ENCODE results near the gene PLPPR4. TPM values are rescaled to one million over a fixed set of nuclear protein-coding genes. Genes with fewer than 3 reads are reported as not detected.

PLPPR4 gene
- polyA plus RNA-seq, 1 donor (not counting 4 experiments of a cell fraction or from before 2014, with no cell fraction given) = not detected

- dilution Hi-C loops (cut with MboI; ENCODE audit: extremely low pct_ligation_motif_present, low sequenced_read_pairs) = no loop called here
- Histone ChIP-seq H3K27me3 (ENCODE audit: control insufficient read depth, extremely low read depth, insufficient read depth, low read length) (no peaks in the 10 kb centered on the region), H2AFZ (ENCODE audit: control insufficient read depth, low read length) (no peak overlapping the region), H3K9ac (ENCODE audit: control insufficient read depth, extremely low read depth, insufficient read depth, low read length) (no peak overlapping the region), H3K27ac (ENCODE audit: control insufficient read depth, insufficient read depth, low read length) (no peak overlapping the region), H3K79me2 (ENCODE audit: control insufficient read depth, insufficient read depth, low read length) (no peaks in the 10 kb centered on the region), H3K4me1 (ENCODE audit: control insufficient read depth, extremely low read depth, insufficient read depth, low read length) (no peaks in the 10 kb centered on the region), H3K36me3 (ENCODE audit: control insufficient read depth in 2 of 2, extremely low read depth in 1 of 2, insufficient read depth in 2 of 2, low read length in 2 of 2) (no peaks in the 10 kb centered on the region), H3K4me3 (ENCODE audit: control insufficient read depth in 2 of 3, extremely low read depth in 1 of 3, insufficient read depth in 2 of 3, low read depth in 1 of 3, low read length in 3 of 3) (no peak overlapping the region), H3K9me3 (ENCODE audit: control insufficient read depth, low read depth, low read length) (no peaks in the 10 kb centered on the region), H3K4me2 (ENCODE audit: control insufficient read depth, extremely low read depth, insufficient read depth, low read depth, low read length) (no peak overlapping the region), H4K20me1 (ENCODE audit: control insufficient read depth, extremely low read depth, insufficient read depth, low read length) (no peaks in the 10 kb centered on the region), H3K9me1 (ENCODE audit: control insufficient read depth, extremely low read depth, insufficient read depth, low read length) (no peaks in the 10 kb centered on the region)
- FAIRE-seq (no peak), DNase-seq (ENCODE audit: low read depth, low spot score) (no peak)
- TF ChIP-seq EZH2 (IDR thresholded peaks at IDR 0.05; ENCODE audit: low read length) (no peak), CTCF (optimal IDR thresholded peaks at IDR 0.05 in 1 of 3, IDR thresholded peaks at IDR 0.05 in 1 of 3, conservative IDR thresholded peaks at IDR 0.05 in 1 of 3; ENCODE audit: extremely low read depth in 1 of 3, insufficient read depth in 2 of 3, low read length in 3 of 3) (no peak)
These were observed 82.9 kb downstream of the PLPPR4 start for GRCh38 chr1:99347041-99347684.

- Histone ChIP-seq H3K36me3 (ENCODE audit: control insufficient read depth in 2 of 2, extremely low read depth in 1 of 2, insufficient read depth in 2 of 2, low read length in 2 of 2) (no peaks in the 10 kb centered on the region), H3K4me3 (ENCODE audit: control insufficient read depth in 2 of 3, extremely low read depth in 1 of 3, insufficient read depth in 2 of 3, low read depth in 1 of 3, low read length in 3 of 3) (no peak overlapping the region), H3K9me3 (ENCODE audit: control insufficient read depth, low read depth, low read length) (no peaks in the 10 kb centered on the region), H3K79me2 (ENCODE audit: control insufficient read depth, insufficient read depth, low read length) (no peaks in the 10 kb centered on the region), H3K9me1 (ENCODE audit: control insufficient read depth, extremely low read depth, insufficient read depth, low read length) (no peaks in the 10 kb centered on the region), H4K20me1 (ENCODE audit: control insufficient read depth, extremely low read depth, insufficient read depth, low read length) (no peaks in the 10 kb centered on the region), H3K4me2 (ENCODE audit: control insufficient read depth, extremely low read depth, insufficient read depth, low read depth, low read length) (no peak overlapping the region), H3K9ac (ENCODE audit: control insufficient read depth, extremely low read depth, insufficient read depth, low read length) (no peak overlapping the region), H2AFZ (ENCODE audit: control insufficient read depth, low read length) (no peak overlapping the region), H3K4me1 (ENCODE audit: control insufficient read depth, extremely low read depth, insufficient read depth, low read length) (no peaks in the 10 kb centered on the region), H3K27ac (ENCODE audit: control insufficient read depth, insufficient read depth, low read length) (no peak overlapping the region), H3K27me3 (ENCODE audit: control insufficient read depth, extremely low read depth, insufficient read depth, low read length) (no peaks in the 10 kb centered on the region)
- DNase-seq (ENCODE audit: low read depth, low spot score) (no peak), FAIRE-seq (no peak)
- dilution Hi-C loops (cut with MboI; ENCODE audit: extremely low pct_ligation_motif_present, low sequenced_read_pairs) = no loop called here
- TF ChIP-seq CTCF (optimal IDR thresholded peaks at IDR 0.05 in 1 of 3, IDR thresholded peaks at IDR 0.05 in 1 of 3, conservative IDR thresholded peaks at IDR 0.05 in 1 of 3; ENCODE audit: extremely low read depth in 1 of 3, insufficient read depth in 2 of 3, low read length in 3 of 3) (no peak), EZH2 (IDR thresholded peaks at IDR 0.05; ENCODE audit: low read length) (no peak)
These were observed 84.3 kb downstream of the PLPPR4 start for GRCh38 chr1:99348397-99349132.

Measured in keratinocyte (primary cell).